ENCODE data around the gene KIAA0408.

DNA sequence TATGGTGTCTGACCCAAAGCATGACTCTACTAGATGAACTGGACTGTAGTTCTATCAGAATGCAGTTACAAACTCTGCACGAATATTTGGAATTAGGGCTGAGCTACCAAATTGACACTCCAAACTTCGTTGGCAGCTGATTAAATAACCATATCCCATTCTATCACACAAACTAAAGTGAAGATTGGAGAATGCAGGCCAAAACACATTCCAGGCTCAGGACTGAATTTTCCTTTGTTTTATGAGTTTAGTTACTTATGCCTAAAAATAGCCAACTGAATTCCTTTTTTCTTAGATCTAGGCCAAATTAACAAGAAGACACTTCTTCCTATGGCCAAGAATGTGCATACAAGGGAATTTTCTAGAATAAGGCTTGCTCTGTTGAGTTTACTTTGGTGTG lies 9.7 kb upstream of the KIAA0408 start:
- TF ChIP-seq, protein P1, sequence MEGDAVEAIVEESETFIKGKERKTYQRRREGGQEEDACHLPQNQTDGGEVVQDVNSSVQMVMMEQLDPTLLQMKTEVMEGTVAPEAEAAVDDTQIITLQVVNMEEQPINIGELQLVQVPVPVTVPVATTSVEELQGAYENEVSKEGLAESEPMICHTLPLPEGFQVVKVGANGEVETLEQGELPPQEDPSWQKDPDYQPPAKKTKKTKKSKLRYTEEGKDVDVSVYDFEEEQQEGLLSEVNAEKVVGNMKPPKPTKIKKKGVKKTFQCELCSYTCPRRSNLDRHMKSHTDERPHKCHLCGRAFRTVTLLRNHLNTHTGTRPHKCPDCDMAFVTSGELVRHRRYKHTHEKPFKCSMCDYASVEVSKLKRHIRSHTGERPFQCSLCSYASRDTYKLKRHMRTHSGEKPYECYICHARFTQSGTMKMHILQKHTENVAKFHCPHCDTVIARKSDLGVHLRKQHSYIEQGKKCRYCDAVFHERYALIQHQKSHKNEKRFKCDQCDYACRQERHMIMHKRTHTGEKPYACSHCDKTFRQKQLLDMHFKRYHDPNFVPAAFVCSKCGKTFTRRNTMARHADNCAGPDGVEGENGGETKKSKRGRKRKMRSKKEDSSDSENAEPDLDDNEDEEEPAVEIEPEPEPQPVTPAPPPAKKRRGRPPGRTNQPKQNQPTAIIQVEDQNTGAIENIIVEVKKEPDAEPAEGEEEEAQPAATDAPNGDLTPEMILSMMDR (IDR thresholded peaks at IDR 0.05): no peak
- no peak for TF ChIP-seq POLR2A (IDR thresholded peaks at IDR 0.05)
